Endodermal cell (in vitro differentiated cells): ENCODE results near the gene AOX1. TPM values are rescaled to one million over a fixed set of nuclear protein-coding genes. Genes with fewer than 3 reads are reported as not detected.

Experiments
- DNase-seq: peaks from one replicate; pipeline ENCODE4 v3.0.0-alpha.2; 2017
- H3K27ac ChIP-seq: 2 replicates; pipeline ENCODE4 v1.5.1; 2013; ENCODE audit warnings: mild to moderate bottlenecking, low read depth, low read length, moderate library complexity
- H3K27me3 ChIP-seq: 2 replicates; pipeline ENCODE4 v1.6.1; 2013; ENCODE audit warnings: mild to moderate bottlenecking, low read length, moderate library complexity; ENCODE audit not compliant: insufficient read depth, control insufficient read depth, poor library complexity, severe bottlenecking
- H3K36me3 ChIP-seq: 2 replicates; pipeline ENCODE4 v1.7.0; 2013; ENCODE audit warnings: mild to moderate bottlenecking, low read length, moderate library complexity; ENCODE audit not compliant: control insufficient read depth, insufficient read depth
- H3K4me1 ChIP-seq: one replicate; pipeline ENCODE4 v1.7.0; 2013; ENCODE audit warnings: low read length; ENCODE audit not compliant: control insufficient read depth, insufficient read depth
- H3K4me3 ChIP-seq: 2 replicates; pipeline ENCODE4 v1.5.1; 2013; ENCODE audit warnings: mild to moderate bottlenecking, low read length, moderate library complexity
- H3K9ac ChIP-seq: 2 replicates; pipeline ENCODE4 v1.6.1; 2013; ENCODE audit warnings: mild to moderate bottlenecking, low read length, moderate library complexity; ENCODE audit not compliant: poor library complexity, severe bottlenecking; ENCODE audit errors: extremely low read depth
- H3K9me3 ChIP-seq: 2 replicates; pipeline ENCODE4 v1.6.1; 2013; ENCODE audit warnings: mild to moderate bottlenecking, low read length, moderate library complexity; ENCODE audit not compliant: control insufficient read depth
- H3K27ac Mint-ChIP-seq: 2 replicates; pipeline ENCODE4 v1.8.0; 2020; ENCODE audit warnings: mixed read lengths
- H3K27me3 Mint-ChIP-seq: 2 replicates; pipeline ENCODE4 v1.8.0; 2021; ENCODE audit warnings: mild to moderate bottlenecking, mixed read lengths; ENCODE audit not compliant: insufficient read depth
- H3K36me3 Mint-ChIP-seq: 2 replicates; pipeline ENCODE4 v1.8.0; 2020; ENCODE audit warnings: low read depth, mixed read lengths
- H3K4me1 Mint-ChIP-seq: 2 replicates; pipeline ENCODE4 v1.8.0; 2020; ENCODE audit warnings: mixed read lengths
- H3K4me3 Mint-ChIP-seq: 2 replicates; pipeline ENCODE4 v1.8.0; 2020; ENCODE audit warnings: mild to moderate bottlenecking, moderate library complexity, mixed read lengths
- H3K9me3 Mint-ChIP-seq: 2 replicates; pipeline ENCODE4 v1.8.0; 2020; ENCODE audit warnings: mild to moderate bottlenecking, mixed read lengths
- CTCF ChIP-seq: fragments of 200-600 bp; sonication (generic); conservative IDR thresholded peaks from 2 replicates; pipeline ENCODE4 v1.5.0; 2021; ENCODE audit warnings: antibody characterized with exemption, mild to moderate bottlenecking
- WGBS, 2 experiments: methylation state at CpG; one replicate each; pipeline versions ENCODE4 v1.1.5 to v1.1.7; 2013; ENCODE audit warnings: missing lambda C conversion rate in 2 of 2, mixed read lengths in 1 of 2; ENCODE audit not compliant: insufficient coverage in 1 of 2, insufficient read length in 1 of 2; 5-methylcytosine and 5-hydroxymethylcytosine counted together
- total RNA-seq, 2 donors: library from RNA; stranded (reverse); fragmentation: NEBNext Ultra II Directional in 1 of 2; extraction: Animal tissue kit (Norgen Biotek cat#: 25700) in 1 of 2; gene quantifications; 2 replicates in 1 of 2; 3 replicates in 1 of 2; pipeline ENCODE4 v1.2.1, GENCODE V29; 2021

The AOX1 gene
- total RNA-seq, 2 donors from 2014 or later: 8.8 to 15.5 TPM

GRCh38 chr2:200695601-200696000, 109.8 kb downstream of the AOX1 start:
- Mint-ChIP-seq H3K36me3 (no peaks in the 10 kb centered on the region), H3K27me3 (no peaks in the 10 kb centered on the region), H3K9me3 (no peaks in the 10 kb centered on the region), H3K27ac (no peak overlapping the region), H3K4me1 (no peaks in the 10 kb centered on the region), H3K4me3 (no peak overlapping the region)
- TF ChIP-seq CTCF: no peak
- WGBS, 2 experiments: 93% methylated on average over 5 to 6 of the region's 6 CpGs
- Histone ChIP-seq H3K4me1 (no peaks in the 10 kb centered on the region), H3K9ac (no peak overlapping the region), H3K27me3 (no peaks in the 10 kb centered on the region), H3K27ac (no peak overlapping the region), H3K4me3 (no peak overlapping the region), H3K36me3 (no peaks in the 10 kb centered on the region), H3K9me3 (no peaks in the 10 kb centered on the region)
- DNase-seq: no peak

GRCh38 chr2:200698217-200698616, 112.4 kb downstream of the AOX1 start:
- Mint-ChIP-seq H3K4me1 (peaks cover 6% of the 10 kb centered on the region), H3K36me3 (no peaks in the 10 kb centered on the region), H3K9me3 (no peaks in the 10 kb centered on the region), H3K27me3 (no peaks in the 10 kb centered on the region), H3K4me3 (no peak overlapping the region), H3K27ac (no peak overlapping the region)
- no peaks in the 10 kb centered on the region for H3K27me3 ChIP-seq
- H3K36me3 ChIP-seq: no peaks in the 10 kb centered on the region
- no peaks in the 10 kb centered on the region for H3K9me3 ChIP-seq
- H3K4me1 ChIP-seq: no peaks in the 10 kb centered on the region
- TF ChIP-seq CTCF: no peak
- H3K4me3 ChIP-seq: no peak overlapping the region
- WGBS, 2 experiments: 32% methylated on average over 2 of the region's 2 CpGs; no CpG with 5 or more reads in 1 of the 2 experiments
- no peak overlapping the region for H3K27ac ChIP-seq
- no peak overlapping the region for H3K9ac ChIP-seq
- peak; percentile 44 for DNase-seq

GRCh38 chr2:200699310-200699709, 113.5 kb downstream of the AOX1 start:
- H3K9me3 Mint-ChIP-seq: no peaks in the 10 kb centered on the region
- DNase-seq: no peak
- Histone ChIP-seq H3K9me3 (no peaks in the 10 kb centered on the region), H3K4me1 (no peaks in the 10 kb centered on the region), H3K27me3 (no peaks in the 10 kb centered on the region), H3K27ac (no peak overlapping the region), H3K9ac (no peak overlapping the region), H3K4me3 (no peak overlapping the region), H3K36me3 (no peaks in the 10 kb centered on the region)
- no peak for TF ChIP-seq CTCF
- H3K4me1 Mint-ChIP-seq: peaks cover 6% of the 10 kb centered on the region
- no peaks in the 10 kb centered on the region for H3K27me3 Mint-ChIP-seq
- H3K36me3 Mint-ChIP-seq: no peaks in the 10 kb centered on the region
- 0% methylated on average over 1 of the region's 1 CpG for WGBS, 2 experiments
- no peak overlapping the region for H3K27ac Mint-ChIP-seq
- H3K4me3 Mint-ChIP-seq: no peak overlapping the region
